Loucy (cell line): Measurements from ENCODE around the gene PGA4.

Experiments
- EZH2phosphoT487 ChIP-seq: fragments of 200-600 bp; IDR thresholded peaks from 2 replicates; pipeline ENCODE4 v1.6.1; 2018; ENCODE audit warnings: antibody characterized with exemption, mild to moderate bottlenecking, moderate library complexity, borderline replicate concordance
- TF ChIP-seq, protein P1 (sequence below): fragments of 200-600 bp; sonication (generic); conservative IDR thresholded peaks from 2 replicates; pipeline ENCODE4 v1.5.1; 2014; ENCODE audit warnings: mild to moderate bottlenecking, antibody characterized with exemption, low read length

DNA sequence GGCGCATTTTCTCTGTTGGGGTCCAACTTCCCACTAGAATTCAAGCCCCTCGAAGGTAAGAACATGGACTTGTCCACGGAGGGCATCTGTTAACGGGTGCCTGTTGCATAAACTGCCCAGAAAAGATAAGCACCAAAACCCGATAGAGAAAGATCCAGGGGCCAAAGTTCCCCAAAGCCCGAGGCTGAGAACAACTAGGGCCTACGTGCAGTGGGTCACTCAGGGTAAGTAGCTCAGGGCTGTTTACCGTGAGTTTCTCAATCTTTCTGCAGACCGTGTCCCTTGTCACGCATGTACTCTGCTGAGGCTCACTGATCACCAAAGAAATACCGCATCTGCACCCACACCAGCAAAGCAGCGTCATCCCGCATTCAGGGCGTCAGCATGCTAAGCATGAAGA lies 43.2 kb downstream of the PGA4 start:
- TF ChIP-seq EZH2phosphoT487: no peak
- TF ChIP-seq, protein P1, sequence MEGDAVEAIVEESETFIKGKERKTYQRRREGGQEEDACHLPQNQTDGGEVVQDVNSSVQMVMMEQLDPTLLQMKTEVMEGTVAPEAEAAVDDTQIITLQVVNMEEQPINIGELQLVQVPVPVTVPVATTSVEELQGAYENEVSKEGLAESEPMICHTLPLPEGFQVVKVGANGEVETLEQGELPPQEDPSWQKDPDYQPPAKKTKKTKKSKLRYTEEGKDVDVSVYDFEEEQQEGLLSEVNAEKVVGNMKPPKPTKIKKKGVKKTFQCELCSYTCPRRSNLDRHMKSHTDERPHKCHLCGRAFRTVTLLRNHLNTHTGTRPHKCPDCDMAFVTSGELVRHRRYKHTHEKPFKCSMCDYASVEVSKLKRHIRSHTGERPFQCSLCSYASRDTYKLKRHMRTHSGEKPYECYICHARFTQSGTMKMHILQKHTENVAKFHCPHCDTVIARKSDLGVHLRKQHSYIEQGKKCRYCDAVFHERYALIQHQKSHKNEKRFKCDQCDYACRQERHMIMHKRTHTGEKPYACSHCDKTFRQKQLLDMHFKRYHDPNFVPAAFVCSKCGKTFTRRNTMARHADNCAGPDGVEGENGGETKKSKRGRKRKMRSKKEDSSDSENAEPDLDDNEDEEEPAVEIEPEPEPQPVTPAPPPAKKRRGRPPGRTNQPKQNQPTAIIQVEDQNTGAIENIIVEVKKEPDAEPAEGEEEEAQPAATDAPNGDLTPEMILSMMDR: no peak
